ENCODE measurements around the gene CD1B.

Gene CD1B

DNA sequence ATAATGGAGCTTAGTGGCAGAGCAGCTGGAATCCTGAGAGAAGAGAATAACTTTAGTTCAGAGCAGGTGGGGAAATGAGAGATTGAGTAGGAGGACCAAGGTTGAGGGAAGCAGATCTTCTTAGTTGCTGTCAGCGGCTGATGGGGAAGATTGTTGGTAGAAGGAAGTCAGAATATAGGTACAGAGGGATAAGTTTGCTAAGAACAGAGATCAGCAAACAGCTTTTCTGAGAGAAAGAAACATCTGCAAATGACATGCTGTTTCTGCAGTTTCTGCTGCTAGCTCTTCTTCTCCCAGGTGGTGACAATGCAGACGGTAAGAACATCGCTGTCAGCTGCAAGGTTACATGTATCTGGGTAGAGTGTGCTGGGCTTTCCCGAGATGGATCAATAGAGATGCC, 41.5 kb downstream of the CD1B start, which contains the start of gene CD1C:
Gene CD1C (plus strand): TSS at position 113 of the 400 bp plus-strand sequence. CDS start 142 bp downstream, at position 255.
- TF ChIP-seq GABPA (IDR thresholded peaks at IDR 0.05; ENCODE audit: low read depth) = no peak
- TF ChIP-seq POLR2AphosphoS5 (IDR thresholded peaks at IDR 0.05; ENCODE audit: low read depth) = no peak
- TF ChIP-seq, protein P1, sequence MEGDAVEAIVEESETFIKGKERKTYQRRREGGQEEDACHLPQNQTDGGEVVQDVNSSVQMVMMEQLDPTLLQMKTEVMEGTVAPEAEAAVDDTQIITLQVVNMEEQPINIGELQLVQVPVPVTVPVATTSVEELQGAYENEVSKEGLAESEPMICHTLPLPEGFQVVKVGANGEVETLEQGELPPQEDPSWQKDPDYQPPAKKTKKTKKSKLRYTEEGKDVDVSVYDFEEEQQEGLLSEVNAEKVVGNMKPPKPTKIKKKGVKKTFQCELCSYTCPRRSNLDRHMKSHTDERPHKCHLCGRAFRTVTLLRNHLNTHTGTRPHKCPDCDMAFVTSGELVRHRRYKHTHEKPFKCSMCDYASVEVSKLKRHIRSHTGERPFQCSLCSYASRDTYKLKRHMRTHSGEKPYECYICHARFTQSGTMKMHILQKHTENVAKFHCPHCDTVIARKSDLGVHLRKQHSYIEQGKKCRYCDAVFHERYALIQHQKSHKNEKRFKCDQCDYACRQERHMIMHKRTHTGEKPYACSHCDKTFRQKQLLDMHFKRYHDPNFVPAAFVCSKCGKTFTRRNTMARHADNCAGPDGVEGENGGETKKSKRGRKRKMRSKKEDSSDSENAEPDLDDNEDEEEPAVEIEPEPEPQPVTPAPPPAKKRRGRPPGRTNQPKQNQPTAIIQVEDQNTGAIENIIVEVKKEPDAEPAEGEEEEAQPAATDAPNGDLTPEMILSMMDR (IDR thresholded peaks at IDR 0.05; ENCODE audit: insufficient read depth, low read length) = no peak
- TF ChIP-seq, protein P2, sequence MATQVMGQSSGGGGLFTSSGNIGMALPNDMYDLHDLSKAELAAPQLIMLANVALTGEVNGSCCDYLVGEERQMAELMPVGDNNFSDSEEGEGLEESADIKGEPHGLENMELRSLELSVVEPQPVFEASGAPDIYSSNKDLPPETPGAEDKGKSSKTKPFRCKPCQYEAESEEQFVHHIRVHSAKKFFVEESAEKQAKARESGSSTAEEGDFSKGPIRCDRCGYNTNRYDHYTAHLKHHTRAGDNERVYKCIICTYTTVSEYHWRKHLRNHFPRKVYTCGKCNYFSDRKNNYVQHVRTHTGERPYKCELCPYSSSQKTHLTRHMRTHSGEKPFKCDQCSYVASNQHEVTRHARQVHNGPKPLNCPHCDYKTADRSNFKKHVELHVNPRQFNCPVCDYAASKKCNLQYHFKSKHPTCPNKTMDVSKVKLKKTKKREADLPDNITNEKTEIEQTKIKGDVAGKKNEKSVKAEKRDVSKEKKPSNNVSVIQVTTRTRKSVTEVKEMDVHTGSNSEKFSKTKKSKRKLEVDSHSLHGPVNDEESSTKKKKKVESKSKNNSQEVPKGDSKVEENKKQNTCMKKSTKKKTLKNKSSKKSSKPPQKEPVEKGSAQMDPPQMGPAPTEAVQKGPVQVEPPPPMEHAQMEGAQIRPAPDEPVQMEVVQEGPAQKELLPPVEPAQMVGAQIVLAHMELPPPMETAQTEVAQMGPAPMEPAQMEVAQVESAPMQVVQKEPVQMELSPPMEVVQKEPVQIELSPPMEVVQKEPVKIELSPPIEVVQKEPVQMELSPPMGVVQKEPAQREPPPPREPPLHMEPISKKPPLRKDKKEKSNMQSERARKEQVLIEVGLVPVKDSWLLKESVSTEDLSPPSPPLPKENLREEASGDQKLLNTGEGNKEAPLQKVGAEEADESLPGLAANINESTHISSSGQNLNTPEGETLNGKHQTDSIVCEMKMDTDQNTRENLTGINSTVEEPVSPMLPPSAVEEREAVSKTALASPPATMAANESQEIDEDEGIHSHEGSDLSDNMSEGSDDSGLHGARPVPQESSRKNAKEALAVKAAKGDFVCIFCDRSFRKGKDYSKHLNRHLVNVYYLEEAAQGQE (IDR thresholded peaks at IDR 0.05; ENCODE audit: insufficient replicate concordance, low read depth) = no peak
- TF ChIP-seq SPI1 (IDR thresholded peaks at IDR 0.05; ENCODE audit: borderline replicate concordance, low read depth) = no peak
- H3K27ac ChIP-seq (replicated peaks) = no peak within 1 kb of the TSS
- no peaks in the 10 kb centered on the region for H3K27me3 ChIP-seq (ENCODE audit: insufficient read depth, poor library complexity, severe bottlenecking)
- no peak within 1 kb of the TSS for H3K4me3 ChIP-seq (replicated peaks; ENCODE audit: insufficient read depth, low read length)
- no peak for DNase-seq (ENCODE audit: low read depth in 1 of 2, low spot score in 1 of 2)

DNA sequence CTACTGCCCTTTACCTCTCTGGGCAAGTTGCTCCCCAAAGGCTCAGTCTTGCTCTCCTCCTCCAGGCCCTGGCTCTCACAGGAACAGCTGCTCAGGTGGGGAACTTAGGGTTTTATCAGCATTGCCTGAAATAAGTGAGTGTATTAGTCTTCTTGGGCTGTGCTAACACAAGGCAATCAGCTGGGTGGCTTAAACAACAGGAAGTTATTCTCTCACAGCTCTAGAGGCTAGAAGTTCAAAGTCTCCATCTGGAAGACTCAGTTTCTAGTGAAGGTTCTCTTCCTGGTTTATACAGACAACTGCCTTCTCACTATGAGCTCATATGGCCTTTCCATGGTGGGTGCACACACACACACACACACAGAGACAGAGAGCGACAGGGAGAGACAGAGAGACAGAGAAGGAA, 44.4 kb downstream of the CD1B start:
- H3K4me3 ChIP-seq (replicated peaks; ENCODE audit: insufficient read depth, low read length) = no peak overlapping the region
- TF ChIP-seq GABPA (IDR thresholded peaks at IDR 0.05; ENCODE audit: low read depth) (no peak), POLR2AphosphoS5 (IDR thresholded peaks at IDR 0.05; ENCODE audit: low read depth) (no peak), SPI1 (IDR thresholded peaks at IDR 0.05; ENCODE audit: borderline replicate concordance, low read depth) (no peak)
- TF ChIP-seq, protein P1 (IDR thresholded peaks at IDR 0.05; ENCODE audit: insufficient read depth, low read length) = no peak
- TF ChIP-seq, protein P2 (IDR thresholded peaks at IDR 0.05; ENCODE audit: insufficient replicate concordance, low read depth) = no peak
- peak overlapping the region; percentile 24; the same call in 1 of the 2 replicates for H3K27ac ChIP-seq (replicated peaks)
- H3K27me3 ChIP-seq (ENCODE audit: insufficient read depth, poor library complexity, severe bottlenecking) = no peaks in the 10 kb centered on the region
- peak in 1 of 2 experiments; percentile 35 for DNase-seq (ENCODE audit: low read depth in 1 of 2, low spot score in 1 of 2)

DNA sequence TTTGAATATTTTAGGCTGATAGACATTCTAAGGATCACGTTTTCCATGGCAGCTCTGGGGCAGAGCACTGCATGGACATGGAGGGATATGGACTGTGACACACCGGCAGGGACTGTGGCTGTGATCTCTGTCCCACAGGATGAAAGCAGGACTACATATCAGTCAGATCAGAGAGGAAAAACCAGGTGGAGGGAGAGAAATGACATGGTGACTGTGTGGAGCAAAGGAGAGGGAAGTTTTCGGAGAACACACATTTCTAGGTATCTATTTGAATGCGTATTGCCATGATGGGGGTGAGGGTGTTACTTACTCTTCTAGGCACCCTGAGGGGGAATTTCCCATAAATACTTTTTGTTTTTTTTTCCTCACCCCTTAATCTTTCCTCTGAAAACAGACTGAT, 44.8 kb downstream of the CD1B start:
- TF ChIP-seq, protein P2 (IDR thresholded peaks at IDR 0.05; ENCODE audit: insufficient replicate concordance, low read depth) = no peak
- no peak for TF ChIP-seq SPI1 (IDR thresholded peaks at IDR 0.05; ENCODE audit: borderline replicate concordance, low read depth)
- TF ChIP-seq GABPA (IDR thresholded peaks at IDR 0.05; ENCODE audit: low read depth) = no peak
- TF ChIP-seq, protein P1 (IDR thresholded peaks at IDR 0.05; ENCODE audit: insufficient read depth, low read length) = no peak
- TF ChIP-seq POLR2AphosphoS5 (IDR thresholded peaks at IDR 0.05; ENCODE audit: low read depth) = no peak
- peak overlapping the region; percentile 69 for H3K27ac ChIP-seq (replicated peaks)
- no peak overlapping the region for H3K4me3 ChIP-seq (replicated peaks; ENCODE audit: insufficient read depth, low read length)
- no peak for DNase-seq (ENCODE audit: low read depth in 1 of 2, low spot score in 1 of 2)
- H3K27me3 ChIP-seq (ENCODE audit: insufficient read depth, poor library complexity, severe bottlenecking) = no peaks in the 10 kb centered on the region

Measured in HL-60 (cell line).